ENCODE measurements around the gene POT1. TPM values are rescaled to one million over a fixed set of nuclear protein-coding genes. Genes with fewer than 3 reads are reported as not detected.
A peak's percentile ranks its signal among the peaks of the same experiment; 100 is the strongest.

Gene POT1
- total RNA-seq, 3 donors from 2014 or later, result 12.1 to 13.9 (median 13.7) TPM

- no peaks in the 10 kb centered on the region for H3K9me3 ChIP-seq
- TF ChIP-seq CTCF (IDR thresholded peaks at IDR 0.05), result no peak
- H3K4me1 ChIP-seq (ENCODE audit: low read depth), result no peaks in the 10 kb centered on the region
- intact Hi-C loops (cut with DNase I, micrococcal nuclease), result no loop called here
- ATAC-seq, result peak; percentile 59
- H3K36me3 ChIP-seq (ENCODE audit: low read depth), result no peaks in the 10 kb centered on the region
- H3K4me3 ChIP-seq, result no peak overlapping the region
- no peak for DNase-seq
Observed at GRCh38 chr7:124796771-124797170, 132.9 kb downstream of the POT1 start.

GRCh38 chr7:124792696-124793095 is 136.9 kb downstream of the POT1 start:
- intact Hi-C loops (cut with DNase I, micrococcal nuclease), result no loop called here
- no peak for ATAC-seq
- Histone ChIP-seq H3K4me1 (ENCODE audit: low read depth) (no peaks in the 10 kb centered on the region), H3K36me3 (ENCODE audit: low read depth) (no peaks in the 10 kb centered on the region), H3K9me3 (no peaks in the 10 kb centered on the region), H3K4me3 (no peak overlapping the region)
- DNase-seq, result no peak
- no peak for TF ChIP-seq CTCF (IDR thresholded peaks at IDR 0.05)

- Histone ChIP-seq H3K9me3 (no peaks in the 10 kb centered on the region), H3K4me1 (ENCODE audit: low read depth) (no peaks in the 10 kb centered on the region), H3K36me3 (ENCODE audit: low read depth) (no peaks in the 10 kb centered on the region), H3K4me3 (no peak overlapping the region)
- no peak for TF ChIP-seq CTCF (IDR thresholded peaks at IDR 0.05)
- DNase-seq, result no peak
- intact Hi-C loops (cut with DNase I, micrococcal nuclease), result no loop called here
- no peak for ATAC-seq
Observed at GRCh38 chr7:124792002-124792401, 137.6 kb downstream of the POT1 start.

GRCh38 chr7:124791426-124791825 is 138.2 kb downstream of the POT1 start:
- Histone ChIP-seq H3K4me3 (no peak overlapping the region), H3K4me1 (ENCODE audit: low read depth) (no peaks in the 10 kb centered on the region), H3K9me3 (no peaks in the 10 kb centered on the region), H3K36me3 (ENCODE audit: low read depth) (no peaks in the 10 kb centered on the region)
- no peak for ATAC-seq
- no peak for TF ChIP-seq CTCF (IDR thresholded peaks at IDR 0.05)
- DNase-seq, result no peak
- intact Hi-C loops (cut with DNase I, micrococcal nuclease), result no loop called here

- Histone ChIP-seq H3K36me3 (ENCODE audit: low read depth) (no peaks in the 10 kb centered on the region), H3K4me1 (ENCODE audit: low read depth) (no peaks in the 10 kb centered on the region), H3K9me3 (no peaks in the 10 kb centered on the region), H3K4me3 (no peak overlapping the region)
- no peak for ATAC-seq
- intact Hi-C loops (cut with DNase I, micrococcal nuclease), result no loop called here
- TF ChIP-seq CTCF (IDR thresholded peaks at IDR 0.05), result no peak
- DNase-seq, result no peak
Observed at GRCh38 chr7:124790645-124791044, 139.0 kb downstream of the POT1 start.

GRCh38 chr7:124785994-124786393 is 143.6 kb downstream of the POT1 start:
- no peaks in the 10 kb centered on the region for H3K9me3 ChIP-seq
- H3K4me1 ChIP-seq (ENCODE audit: low read depth), result no peaks in the 10 kb centered on the region
- no peak for ATAC-seq
- TF ChIP-seq CTCF (IDR thresholded peaks at IDR 0.05), result no peak
- intact Hi-C loops (cut with DNase I, micrococcal nuclease), result loop anchor here in 1 of 2 donors (10.0 kb wide), 1 partner anchor 631 kb away; no protein-coding TSS in a partner anchor
- H3K4me3 ChIP-seq, result no peak overlapping the region
- DNase-seq, result no peak
- no peaks in the 10 kb centered on the region for H3K36me3 ChIP-seq (ENCODE audit: low read depth)

Measured in mucosa of descending colon (tissue), 3 donors.